Kidney (tissue), 14 donors: ENCODE data around the gene SPCS2. TPM values are rescaled to one million over a fixed set of nuclear protein-coding genes. Genes with fewer than 3 reads are reported as not detected.

Experiments
- DNase-seq, 5 donors: peaks; one replicate each; pipeline ENCODE4 v3.0.0-alpha.2; 2013 to 2020
- FAIRE-seq: peaks from 2 replicates; lab custom pipeline; 2012; peaks lifted over from hg19 to GRCh38; lab: Jason Lieb, UNC
- H3K27ac ChIP-seq, 2 donors: one replicate each; pipeline ENCODE4 v1.7.0; 2013; ENCODE audit warnings: low read depth in 2 of 2, low read length in 2 of 2, inconsistent platforms in 1 of 2
- H3K27me3 ChIP-seq: one replicate; pipeline ENCODE4 v1.7.1; 2013; ENCODE audit warnings: low read length, inconsistent platforms; ENCODE audit not compliant: control insufficient read depth, insufficient read depth
- H3K36me3 ChIP-seq, 3 donors: one replicate each; pipeline versions ENCODE4 v1.7.0 to v1.7.1; 2013; ENCODE audit warnings: low read length in 3 of 3, control low read depth in 1 of 3, inconsistent platforms in 1 of 3; ENCODE audit not compliant: insufficient read depth in 3 of 3, control insufficient read depth in 2 of 3
- H3K4me1 ChIP-seq, 3 donors: one replicate each; pipeline versions ENCODE4 v1.7.0 to v1.7.1; 2013; ENCODE audit warnings: low read length in 3 of 3, inconsistent platforms in 1 of 3, low read depth in 1 of 3; ENCODE audit not compliant: control insufficient read depth in 2 of 3, insufficient read depth in 2 of 3
- H3K4me3 ChIP-seq, 3 donors: one replicate each; pipeline versions ENCODE4 v1.7.0 to v1.8.1; 2013; ENCODE audit warnings: low read length in 3 of 3, control low read depth in 1 of 3, inconsistent platforms in 1 of 3
- H3K9ac ChIP-seq, 3 donors: one replicate each; pipeline versions ENCODE4 v1.7.0 to v1.7.1; 2013; ENCODE audit warnings: low read length in 3 of 3, control low read depth in 1 of 3, inconsistent platforms in 1 of 3
- H3K9me3 ChIP-seq, 3 donors: one replicate each; pipeline versions ENCODE4 v1.7.0 to v1.7.1; 2013; ENCODE audit warnings: low read length in 3 of 3, control low read depth in 1 of 3, inconsistent platforms in 1 of 3; ENCODE audit not compliant: control insufficient read depth in 2 of 3, insufficient read depth in 1 of 3
- intact Hi-C: fragments of 100-400 bp; cut with DNase I; formaldehyde crosslinking; loops from one replicate; pipeline ENCODE4 v1.11.1; 2022
- polyA plus RNA-seq: library from polyadenylated mRNA; stranded (reverse); fragments of 350-450 nt; fragmentation: Illumina TruSeq; extraction: RNeasy Lipid Tissue Mini Kit (QIAGEN cat#74804); gene quantifications from one replicate; pipeline ENCODE4 v1.2.3, GENCODE V29; 2014; ENCODE audit warnings: low read depth, low replicate concordance; ENCODE audit not compliant: insufficient read depth
- total RNA-seq: library from RNA; stranded (reverse); fragmentation: NEBNext Ultra II Directional; extraction: Animal tissue kit (Norgen Biotek cat#: 25700); gene quantifications from one replicate; pipeline ENCODE4 v1.2.1, GENCODE V29; 2021
- TF ChIP-seq, protein P1 (sequence below): IDR thresholded peaks from 3 replicates; pipeline ENCODE4 v1.5.1; 2012; ENCODE audit warnings: mild to moderate bottlenecking, moderate library complexity, borderline replicate concordance; ENCODE audit not compliant: insufficient read depth; ENCODE audit errors: extremely low read depth
- donor health status: control.
- donor health status: control.
- donor health status: control.
- donor health status: control.
- donor health status: control.
- donor health status: DM: yes; HTN: yes; CAD: no.
- donor health status: Normal renal cell carcinoma (clear cell type).

Gene SPCS2
- total and polyA plus RNA-seq, 2 donors from 2014 or later = 176 to 224 TPM

DNA sequence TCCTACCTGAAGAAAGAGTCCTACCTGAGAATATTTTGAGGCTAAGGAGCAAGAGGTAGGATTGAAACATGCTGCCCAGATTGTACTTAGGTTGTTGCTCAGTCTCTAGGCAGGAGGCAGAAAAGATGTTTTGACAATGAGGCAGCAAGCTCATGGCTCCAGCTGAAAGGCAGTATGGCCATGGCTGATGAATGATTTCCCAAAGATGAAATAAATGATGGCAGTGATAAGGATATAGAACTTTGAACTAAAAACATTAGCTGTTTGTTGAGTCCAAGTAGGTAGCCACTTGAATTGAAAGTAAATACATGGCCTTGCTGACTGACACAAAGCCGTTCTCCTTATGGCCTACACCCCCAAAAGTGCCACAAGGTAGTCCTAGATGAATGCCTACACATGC is 32.8 kb downstream of the SPCS2 start:
- TF ChIP-seq, protein P1, sequence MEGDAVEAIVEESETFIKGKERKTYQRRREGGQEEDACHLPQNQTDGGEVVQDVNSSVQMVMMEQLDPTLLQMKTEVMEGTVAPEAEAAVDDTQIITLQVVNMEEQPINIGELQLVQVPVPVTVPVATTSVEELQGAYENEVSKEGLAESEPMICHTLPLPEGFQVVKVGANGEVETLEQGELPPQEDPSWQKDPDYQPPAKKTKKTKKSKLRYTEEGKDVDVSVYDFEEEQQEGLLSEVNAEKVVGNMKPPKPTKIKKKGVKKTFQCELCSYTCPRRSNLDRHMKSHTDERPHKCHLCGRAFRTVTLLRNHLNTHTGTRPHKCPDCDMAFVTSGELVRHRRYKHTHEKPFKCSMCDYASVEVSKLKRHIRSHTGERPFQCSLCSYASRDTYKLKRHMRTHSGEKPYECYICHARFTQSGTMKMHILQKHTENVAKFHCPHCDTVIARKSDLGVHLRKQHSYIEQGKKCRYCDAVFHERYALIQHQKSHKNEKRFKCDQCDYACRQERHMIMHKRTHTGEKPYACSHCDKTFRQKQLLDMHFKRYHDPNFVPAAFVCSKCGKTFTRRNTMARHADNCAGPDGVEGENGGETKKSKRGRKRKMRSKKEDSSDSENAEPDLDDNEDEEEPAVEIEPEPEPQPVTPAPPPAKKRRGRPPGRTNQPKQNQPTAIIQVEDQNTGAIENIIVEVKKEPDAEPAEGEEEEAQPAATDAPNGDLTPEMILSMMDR = no peak
- no peak overlapping the region for H3K27ac ChIP-seq
- no peaks in the 10 kb centered on the region for H3K9me3 ChIP-seq
- H3K36me3 ChIP-seq = peaks cover 0 to 19% (median 4%) of the 10 kb centered on the region in 3 donors
- H3K4me3 ChIP-seq = no peak overlapping the region
- no peaks in the 10 kb centered on the region for H3K4me1 ChIP-seq
- intact Hi-C loops = no loop called here
- FAIRE-seq (no peak), DNase-seq (no peak)
- no peak overlapping the region for H3K9ac ChIP-seq
- no peaks in the 10 kb centered on the region for H3K27me3 ChIP-seq

DNA sequence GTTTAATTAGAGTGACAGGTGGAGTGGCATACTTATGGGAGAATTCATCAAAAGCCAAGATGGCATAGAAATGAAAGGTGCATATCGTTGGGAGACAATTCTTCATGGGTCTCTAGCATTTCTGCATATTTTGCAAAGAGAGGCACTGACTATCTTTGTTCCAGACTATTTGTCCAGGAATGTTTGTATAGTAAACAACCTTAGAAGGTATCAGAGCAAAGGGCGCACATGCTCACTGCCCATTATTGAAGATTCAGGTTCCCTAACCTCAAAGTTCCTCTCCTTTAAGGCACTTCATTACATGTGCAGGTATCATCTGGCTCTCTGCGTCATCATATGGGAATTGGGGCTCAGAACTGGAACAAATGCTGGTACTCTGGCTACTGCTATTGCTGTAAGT is 35.0 kb downstream of the SPCS2 start:
- no peak overlapping the region for H3K9ac ChIP-seq
- H3K4me3 ChIP-seq = no peak overlapping the region
- FAIRE-seq = no peak
- H3K27me3 ChIP-seq = no peaks in the 10 kb centered on the region
- intact Hi-C loops = no loop called here
- H3K36me3 ChIP-seq = peaks cover 0 to 10% (median 4%) of the 10 kb centered on the region in 3 donors
- DNase-seq = no peak
- H3K27ac ChIP-seq = no peak overlapping the region
- TF ChIP-seq, protein P1 = no peak
- no peaks in the 10 kb centered on the region for H3K9me3 ChIP-seq
- H3K4me1 ChIP-seq = peaks cover 0 to 3% (median 0%) of the 10 kb centered on the region in 3 donors

DNA sequence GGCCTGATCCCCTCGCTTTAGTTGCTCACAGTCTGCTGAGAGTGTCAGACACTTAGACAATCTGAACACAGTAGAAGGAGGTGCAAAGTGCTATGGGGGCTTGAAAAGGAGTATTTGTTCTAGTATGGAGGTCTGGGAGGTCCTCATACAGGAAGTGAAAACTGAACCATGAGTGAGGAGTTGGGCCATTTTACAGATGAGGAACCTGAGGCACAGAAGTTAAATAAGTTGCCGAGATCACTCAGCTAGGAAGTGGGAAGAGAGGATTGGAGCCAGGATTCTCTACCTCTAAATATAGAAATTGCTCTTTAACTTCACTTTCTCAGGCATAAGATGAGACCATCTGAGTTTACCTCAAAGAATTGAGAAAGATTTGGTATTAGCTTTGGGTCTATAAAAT is 35.7 kb downstream of the SPCS2 start:
- H3K27ac ChIP-seq = no peak overlapping the region
- peaks cover 0 to 10% (median 4%) of the 10 kb centered on the region in 3 donors for H3K36me3 ChIP-seq
- no peak for FAIRE-seq
- no peak for DNase-seq
- peaks cover 0 to 7% (median 0%) of the 10 kb centered on the region in 3 donors for H3K4me1 ChIP-seq
- H3K27me3 ChIP-seq = no peaks in the 10 kb centered on the region
- no peak overlapping the region for H3K9ac ChIP-seq
- H3K9me3 ChIP-seq = no peaks in the 10 kb centered on the region
- intact Hi-C loops = no loop called here
- TF ChIP-seq, protein P1 = no peak
- no peak overlapping the region for H3K4me3 ChIP-seq
